Hepatocyte (in vitro differentiated cells): ENCODE measurements around the gene SCIN.

Source experiments
- EZH2 ChIP-seq: fragments of 200-600 bp; sonication (generic); IDR thresholded peaks from 2 replicates; pipeline ENCODE4 v1.6.1; 2016; ENCODE audit warnings: antibody characterized with exemption, mild to moderate bottlenecking, borderline replicate concordance
- EZH2phosphoT487 ChIP-seq: fragments of 200-600 bp; sonication (generic); IDR thresholded peaks from one replicate; pipeline ENCODE4 v1.6.1; 2018; ENCODE audit warnings: antibody characterized with exemption, mild to moderate bottlenecking, low read depth, moderate library complexity; ENCODE audit not compliant: unreplicated experiment, severe bottlenecking
- TF ChIP-seq, protein P1 (sequence below): fragments of 200-600 bp; sonication (generic); IDR thresholded peaks from 2 replicates; pipeline ENCODE4 v1.5.1; 2016; ENCODE audit warnings: antibody characterized with exemption, mild to moderate bottlenecking; ENCODE audit not compliant: poor library complexity

DNA sequence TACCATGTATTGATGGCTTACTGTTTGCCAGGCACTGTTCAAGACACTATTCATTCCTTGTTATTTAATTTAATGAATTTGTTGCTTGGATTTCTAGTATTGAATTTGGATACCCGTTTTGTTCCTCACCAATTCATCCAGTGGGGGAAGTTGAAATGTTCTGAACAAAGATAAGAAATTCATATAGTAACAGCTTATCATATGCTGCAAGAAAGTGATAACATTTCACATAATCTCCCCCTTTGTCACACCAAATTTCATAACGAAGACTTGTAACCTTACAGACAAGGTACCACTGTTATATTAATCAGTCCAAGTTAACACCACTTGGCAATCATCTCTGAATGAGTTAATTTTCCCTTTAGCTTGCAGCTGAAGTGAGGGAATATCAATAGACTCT, 42.1 kb downstream of the SCIN start:
- TF ChIP-seq, protein P1, sequence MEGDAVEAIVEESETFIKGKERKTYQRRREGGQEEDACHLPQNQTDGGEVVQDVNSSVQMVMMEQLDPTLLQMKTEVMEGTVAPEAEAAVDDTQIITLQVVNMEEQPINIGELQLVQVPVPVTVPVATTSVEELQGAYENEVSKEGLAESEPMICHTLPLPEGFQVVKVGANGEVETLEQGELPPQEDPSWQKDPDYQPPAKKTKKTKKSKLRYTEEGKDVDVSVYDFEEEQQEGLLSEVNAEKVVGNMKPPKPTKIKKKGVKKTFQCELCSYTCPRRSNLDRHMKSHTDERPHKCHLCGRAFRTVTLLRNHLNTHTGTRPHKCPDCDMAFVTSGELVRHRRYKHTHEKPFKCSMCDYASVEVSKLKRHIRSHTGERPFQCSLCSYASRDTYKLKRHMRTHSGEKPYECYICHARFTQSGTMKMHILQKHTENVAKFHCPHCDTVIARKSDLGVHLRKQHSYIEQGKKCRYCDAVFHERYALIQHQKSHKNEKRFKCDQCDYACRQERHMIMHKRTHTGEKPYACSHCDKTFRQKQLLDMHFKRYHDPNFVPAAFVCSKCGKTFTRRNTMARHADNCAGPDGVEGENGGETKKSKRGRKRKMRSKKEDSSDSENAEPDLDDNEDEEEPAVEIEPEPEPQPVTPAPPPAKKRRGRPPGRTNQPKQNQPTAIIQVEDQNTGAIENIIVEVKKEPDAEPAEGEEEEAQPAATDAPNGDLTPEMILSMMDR: no peak
- TF ChIP-seq EZH2 (no peak), EZH2phosphoT487 (no peak)
